Small intestine (tissue), 7 donors: Measurements from ENCODE around the gene SMG1. TPM values are rescaled to one million over a fixed set of nuclear protein-coding genes. Genes with fewer than 3 reads are reported as not detected.

ENCODE experiments used
- DNase-seq, 2 donors: peaks; one replicate each; pipeline versions ENCODE4 v3.0.0 to v3.0.0-alpha.2; 2013
- FAIRE-seq: peaks from 2 replicates; lab custom pipeline; 2012; peaks lifted over from hg19 to GRCh38; lab: Jason Lieb, UNC
- H3K27ac ChIP-seq, 3 donors: one replicate each; pipeline ENCODE4 v1.5.1; 2013; ENCODE audit warnings: low read length in 2 of 3, mild to moderate bottlenecking in 2 of 3, control low read depth in 1 of 3, inconsistent platforms in 1 of 3, low read depth in 1 of 3, moderate library complexity in 1 of 3
- H3K27me3 ChIP-seq, 3 donors: one replicate each; pipeline ENCODE4 v1.6.1; 2013; ENCODE audit warnings: low read length in 3 of 3, inconsistent platforms in 1 of 3; ENCODE audit not compliant: control insufficient read depth in 3 of 3, insufficient read depth in 3 of 3
- H3K36me3 ChIP-seq, 3 donors: one replicate each; pipeline ENCODE4 v1.6.1; 2013; ENCODE audit warnings: low read length in 3 of 3, inconsistent platforms in 1 of 3, low read depth in 1 of 3, mild to moderate bottlenecking in 1 of 3, moderate library complexity in 1 of 3; ENCODE audit not compliant: control insufficient read depth in 3 of 3, insufficient read depth in 2 of 3
- H3K4me1 ChIP-seq, 3 donors: one replicate each; pipeline ENCODE4 v1.6.1; 2013; ENCODE audit warnings: low read length in 2 of 3, inconsistent platforms in 1 of 3, low read depth in 1 of 3, mild to moderate bottlenecking in 1 of 3, moderate library complexity in 1 of 3; ENCODE audit not compliant: control insufficient read depth in 3 of 3, insufficient read depth in 2 of 3
- H3K4me3 ChIP-seq, 3 donors: one replicate each; pipeline ENCODE4 v1.5.1; 2013; ENCODE audit warnings: low read length in 3 of 3, control low read depth in 1 of 3, inconsistent platforms in 1 of 3, low read depth in 1 of 3, mild to moderate bottlenecking in 1 of 3, moderate library complexity in 1 of 3
- H3K9me3 ChIP-seq, 2 donors: one replicate each; pipeline ENCODE4 v1.6.1; 2013; ENCODE audit warnings: low read depth in 1 of 2, low read length in 1 of 2; ENCODE audit not compliant: control insufficient read depth in 2 of 2, insufficient read depth in 1 of 2
- WGBS, 3 donors: extraction: QIAGEN DNeasy Blood & Tissue Kit; methylation state at CpG; one replicate each; pipeline ENCODE4 v1.1.7; 2013; 5-methylcytosine and 5-hydroxymethylcytosine counted together
- polyA plus RNA-seq, 4 donors: library from polyadenylated mRNA; stranded (reverse) in 3 of 4; unstranded in 1 of 4; fragments of 200-250 nt in 3 of 4; fragments of 120-200 nt in 1 of 4; gene quantifications; one replicate each; pipeline versions ENCODE4 v1.2.1 to v1.2.3, GENCODE V29; 2013
- donor health status: healthy with polysubstance abuse.
- donor health status: control.
- donor health status: control.
- donor health status: Bipolar disorder and iron deficiency.
- donor health status: healthy.

Gene SMG1
- polyA plus RNA-seq, 4 donors = 9.2 to 43.4 (median 12.1) TPM

- 61 to 72% (median 64%) methylated on average over 3 of the region's 3 CpGs for WGBS, 3 donors
- Histone ChIP-seq H3K27ac (no peak overlapping the region), H3K4me3 (peak overlapping the region in 2 of 3 donors; percentile 82 to 85), H3K36me3 (peaks cover 3 to 5% (median 4%) of the 10 kb centered on the region in 3 donors), H3K4me1 (peaks cover 5 to 16% (median 10%) of the 10 kb centered on the region in 3 donors), H3K9me3 (no peaks in the 10 kb centered on the region), H3K27me3 (no peaks in the 10 kb centered on the region)
- DNase-seq (no peak), FAIRE-seq (no peak)
These were observed 126.7 kb downstream of the SMG1 start for GRCh38 chr16:18799500-18799899.

DNA sequence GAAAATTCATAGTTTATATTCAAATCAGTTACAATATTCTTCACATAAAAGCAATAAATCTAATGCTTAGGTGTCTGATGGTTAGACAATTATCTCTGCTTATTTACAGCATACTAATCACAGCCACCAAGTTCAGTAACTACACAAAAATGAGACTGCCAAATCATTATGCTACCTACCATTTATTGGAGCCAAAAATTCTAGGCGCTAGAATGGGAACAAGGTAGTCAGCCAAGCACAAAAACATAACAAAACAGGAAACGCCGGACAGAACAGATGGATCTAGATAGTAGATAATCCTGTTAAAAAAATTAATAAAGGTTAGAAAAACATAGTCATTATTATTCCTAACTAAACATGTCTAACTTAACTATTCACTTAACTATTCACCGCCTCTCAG is 128.5 kb downstream of the SMG1 start:
- Histone ChIP-seq H3K4me3 (no peak overlapping the region), H3K4me1 (peaks cover 5 to 16% (median 10%) of the 10 kb centered on the region in 3 donors), H3K27ac (no peak overlapping the region), H3K27me3 (no peaks in the 10 kb centered on the region), H3K36me3 (peaks cover 10 to 16% (median 10%) of the 10 kb centered on the region in 3 donors), H3K9me3 (no peaks in the 10 kb centered on the region)
- FAIRE-seq (no peak), DNase-seq (no peak)
- 81 to 92% (median 83%) methylated on average over 4 of the region's 4 CpGs for WGBS, 3 donors

GRCh38 chr16:18796377-18796776 is 129.8 kb downstream of the SMG1 start:
- peaks cover 5 to 16% (median 10%) of the 10 kb centered on the region in 3 donors for H3K4me1 ChIP-seq

GRCh38 chr16:18792836-18793433 is 133.3 kb downstream of the SMG1 start:
- DNase-seq (no peak), FAIRE-seq (no peak)
- peaks cover 10 to 21% (median 13%) of the 10 kb centered on the region in 3 donors for H3K36me3 ChIP-seq
- H3K27me3 ChIP-seq = no peaks in the 10 kb centered on the region
- H3K27ac ChIP-seq = peak overlapping the region in 1 of 3 donors; percentile 27
- no peaks in the 10 kb centered on the region for H3K9me3 ChIP-seq
- 79 to 84% (median 84%) methylated on average over 11 of the region's 11 CpGs for WGBS, 3 donors
- no peak overlapping the region for H3K4me3 ChIP-seq
- H3K4me1 ChIP-seq = peaks cover 2 to 16% (median 2%) of the 10 kb centered on the region in 3 donors

More at GRCh38 chr16:18796377-18796776, 129.8 kb downstream of the SMG1 start:
- peaks cover 10 to 16% (median 11%) of the 10 kb centered on the region in 3 donors for H3K36me3 ChIP-seq
- WGBS, 3 donors = 13 to 49% (median 39%) methylated on average over 1 of the region's 1 CpG
- H3K27me3 ChIP-seq = no peaks in the 10 kb centered on the region
- no peaks in the 10 kb centered on the region for H3K9me3 ChIP-seq
- DNase-seq = peak in 1 of 2 donors; percentile 33
- no peak overlapping the region for H3K4me3 ChIP-seq
- FAIRE-seq = no peak
- H3K27ac ChIP-seq = peak overlapping the region in 1 of 3 donors; percentile 47

DNA sequence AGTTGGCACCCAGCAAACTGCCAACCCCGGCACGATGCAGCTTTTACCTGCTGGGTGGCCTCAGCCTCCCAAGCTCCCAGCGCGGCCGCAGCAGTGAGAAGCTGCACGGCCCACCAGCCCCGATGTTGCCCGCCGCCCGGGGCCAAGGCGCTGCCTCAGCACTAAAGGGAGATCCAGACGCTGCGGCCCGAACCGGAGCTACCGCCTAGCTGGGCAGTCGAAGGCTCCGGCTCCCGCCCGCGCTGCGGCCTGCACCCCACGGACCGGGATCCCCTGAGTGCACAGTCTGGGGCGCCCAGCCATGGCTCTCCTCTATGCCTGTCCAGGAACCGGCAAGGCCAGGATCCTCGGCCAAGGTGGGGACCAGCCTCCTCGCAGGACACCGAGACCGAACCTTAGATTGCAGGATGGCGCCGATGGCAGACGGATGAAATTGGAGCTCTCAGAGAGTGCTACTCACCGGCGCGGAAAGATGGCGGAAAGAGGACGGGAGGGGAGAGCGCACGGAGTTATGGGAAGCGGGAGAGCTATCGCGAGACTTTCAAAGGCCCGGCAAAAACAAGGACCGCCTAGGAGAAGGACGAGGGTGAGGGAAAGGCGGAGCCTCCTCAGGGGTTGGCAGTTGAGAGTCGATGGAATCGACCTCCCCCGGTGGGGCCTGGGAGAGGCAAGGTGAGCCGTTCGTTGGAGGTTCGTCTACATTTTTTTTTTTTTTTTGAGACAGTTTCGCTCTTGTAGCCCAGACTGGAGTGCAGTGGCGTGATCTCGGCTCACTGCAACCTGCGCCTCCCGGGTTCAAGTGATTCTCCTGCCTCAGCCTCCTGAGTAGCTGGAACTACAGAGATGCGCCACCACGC is 136.1 kb downstream of the SMG1 start, which contains the start of gene RPS15A:
Gene RPS15A (minus strand): TSS at position 485 of the 857 bp plus-strand sequence. CDS start 1,221 bp downstream, outside the sequence.
- WGBS, 3 donors = 1 to 3% (median 2%) methylated on average over 47 to 60 of the region's 60 CpGs
- FAIRE-seq (no peak), DNase-seq (peak; percentile 98 to 99)
- Histone ChIP-seq H3K36me3 (peaks cover 12 to 42% (median 19%) of the 10 kb centered on the region in 3 donors), H3K4me3 (peak within 1 kb of the TSS; percentile 80 to 94 (median 91)), H3K4me1 (peaks cover 0 to 19% (median 5%) of the 10 kb centered on the region in 3 donors), H3K27ac (peak within 1 kb of the TSS; percentile 62 to 86 (median 65)), H3K9me3 (no peaks in the 10 kb centered on the region), H3K27me3 (no peaks in the 10 kb centered on the region)

DNA sequence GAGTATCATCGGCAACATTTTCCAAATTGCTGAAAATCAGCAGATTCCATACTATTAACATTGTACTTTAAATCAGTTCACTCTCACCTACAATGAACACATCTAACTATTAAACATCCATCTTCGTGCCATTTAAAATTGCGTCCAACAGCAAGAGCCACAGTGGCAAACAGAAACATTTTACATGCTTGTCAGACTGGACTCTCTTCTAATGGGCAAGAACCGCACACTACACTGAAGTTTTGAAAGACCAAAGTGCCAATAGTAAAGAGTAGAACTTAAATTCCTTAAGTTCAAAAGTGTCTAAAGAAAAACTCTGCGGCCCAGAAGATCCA is 136.7 kb downstream of the SMG1 start:
- H3K27me3 ChIP-seq = no peaks in the 10 kb centered on the region
- peak overlapping the region; percentile 80 to 94 (median 91) for H3K4me3 ChIP-seq
- H3K36me3 ChIP-seq = peaks cover 15 to 41% (median 21%) of the 10 kb centered on the region in 3 donors
- no peaks in the 10 kb centered on the region for H3K9me3 ChIP-seq
- DNase-seq = no peak
- FAIRE-seq = no peak
- H3K27ac ChIP-seq = peak overlapping the region; percentile 56 to 86 (median 65)
- 0 to 1% (median 0%) methylated on average over 5 of the region's 5 CpGs for WGBS, 3 donors
- peaks cover 0 to 20% (median 5%) of the 10 kb centered on the region in 3 donors for H3K4me1 ChIP-seq

DNA sequence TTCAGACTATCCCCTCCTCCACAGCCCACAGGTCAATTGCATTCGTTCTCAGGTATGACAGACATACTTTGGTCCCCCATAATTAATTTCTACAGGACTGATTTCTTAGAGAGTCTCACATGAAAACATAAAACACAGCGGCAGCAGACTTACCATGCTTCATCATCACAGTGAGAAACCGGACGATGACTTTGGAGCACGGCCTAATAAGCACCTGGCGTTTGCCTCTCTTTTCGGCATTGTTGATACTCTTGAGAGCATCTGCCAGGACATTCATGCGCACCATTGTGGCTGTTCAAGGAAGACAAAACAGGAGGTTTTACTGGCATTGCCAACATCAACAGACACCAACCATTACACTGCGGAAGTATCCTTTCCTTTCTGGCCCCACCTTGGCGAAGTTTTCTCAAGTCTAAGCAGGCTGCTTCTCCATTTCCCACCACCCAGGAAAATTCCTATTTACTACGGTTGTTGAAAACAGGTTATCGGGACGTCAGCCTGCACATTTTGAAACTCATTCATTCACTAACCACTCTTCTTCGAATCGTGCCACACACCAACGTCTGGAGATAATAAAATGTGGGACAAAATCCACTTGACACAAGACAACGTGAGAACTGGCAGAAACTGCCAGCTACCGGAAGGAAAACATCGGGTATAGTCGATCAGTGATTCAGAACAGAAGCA is 137.2 kb downstream of the SMG1 start:
- H3K36me3 ChIP-seq = peaks cover 11 to 42% (median 25%) of the 10 kb centered on the region in 3 donors
- no peak for FAIRE-seq
- H3K4me1 ChIP-seq = peaks cover 0 to 20% (median 5%) of the 10 kb centered on the region in 3 donors

More for the DNA sequence above, 137.2 kb downstream of the SMG1 start:
- Histone ChIP-seq H3K27ac (peak overlapping the region in 2 of 3 donors; percentile 65 to 86), H3K4me3 (peak overlapping the region; percentile 80 to 94 (median 91)), H3K27me3 (no peaks in the 10 kb centered on the region), H3K9me3 (no peaks in the 10 kb centered on the region)
- DNase-seq = peak; percentile 35 to 48
- WGBS, 3 donors = 1 to 6% (median 2%) methylated on average over 20 of the region's 20 CpGs
